ENCODE measurements around the gene LHFPL3.

Gene LHFPL3

GRCh38 chr7:104894726-104895521 lies 566.5 kb downstream of the LHFPL3 start:
- TF ChIP-seq MAX (IDR thresholded peaks at IDR 0.05) (no peak), CREB1 (IDR thresholded peaks at IDR 0.05; ENCODE audit: low read depth) (no peak), YY1 (IDR thresholded peaks at IDR 0.05; ENCODE audit: low read depth) (no peak), EP300 (IDR thresholded peaks at IDR 0.05; ENCODE audit: borderline replicate concordance) (no peak), EGR1 (IDR thresholded peaks at IDR 0.05) (no peak), TEAD4 (IDR thresholded peaks at IDR 0.05) (no peak), NFIC (IDR thresholded peaks at IDR 0.05) (no peak), REST (IDR thresholded peaks at IDR 0.05; ENCODE audit: low read depth) (no peak)

GRCh38 chr7:104895522-104896236 lies 567.3 kb downstream of the LHFPL3 start:
- no peak for TF ChIP-seq REST (IDR thresholded peaks at IDR 0.05; ENCODE audit: low read depth)
- no peak for TF ChIP-seq FOXM1 (IDR thresholded peaks at IDR 0.05; ENCODE audit: borderline replicate concordance, low read depth)
- no peak for TF ChIP-seq YY1 (IDR thresholded peaks at IDR 0.05; ENCODE audit: low read depth)
- TF ChIP-seq TCF12 (IDR thresholded peaks at IDR 0.05; ENCODE audit: low read depth), result no peak
- no peak for TF ChIP-seq TAF1 (IDR thresholded peaks at IDR 0.05; ENCODE audit: low read depth)
- no peak for TF ChIP-seq EGR1 (IDR thresholded peaks at IDR 0.05)
- TF ChIP-seq MAX (IDR thresholded peaks at IDR 0.05), result no peak
- TF ChIP-seq CEBPB (IDR thresholded peaks at IDR 0.05), result no peak

GRCh38 chr7:104898434-104898833 lies 570.0 kb downstream of the LHFPL3 start:
- TF ChIP-seq YY1 (IDR thresholded peaks at IDR 0.05; ENCODE audit: low read depth), result no peak
- TF ChIP-seq EP300 (IDR thresholded peaks at IDR 0.05; ENCODE audit: borderline replicate concordance), result no peak
- no peak for TF ChIP-seq REST (IDR thresholded peaks at IDR 0.05; ENCODE audit: low read depth)
- TF ChIP-seq TCF12 (IDR thresholded peaks at IDR 0.05; ENCODE audit: low read depth), result no peak
- TF ChIP-seq CEBPB (IDR thresholded peaks at IDR 0.05), result no peak
- no peak for TF ChIP-seq NFIC (IDR thresholded peaks at IDR 0.05)
- TF ChIP-seq USF1 (IDR thresholded peaks at IDR 0.05), result no peak
- no peak for TF ChIP-seq CREB1 (IDR thresholded peaks at IDR 0.05; ENCODE audit: low read depth)

DNA sequence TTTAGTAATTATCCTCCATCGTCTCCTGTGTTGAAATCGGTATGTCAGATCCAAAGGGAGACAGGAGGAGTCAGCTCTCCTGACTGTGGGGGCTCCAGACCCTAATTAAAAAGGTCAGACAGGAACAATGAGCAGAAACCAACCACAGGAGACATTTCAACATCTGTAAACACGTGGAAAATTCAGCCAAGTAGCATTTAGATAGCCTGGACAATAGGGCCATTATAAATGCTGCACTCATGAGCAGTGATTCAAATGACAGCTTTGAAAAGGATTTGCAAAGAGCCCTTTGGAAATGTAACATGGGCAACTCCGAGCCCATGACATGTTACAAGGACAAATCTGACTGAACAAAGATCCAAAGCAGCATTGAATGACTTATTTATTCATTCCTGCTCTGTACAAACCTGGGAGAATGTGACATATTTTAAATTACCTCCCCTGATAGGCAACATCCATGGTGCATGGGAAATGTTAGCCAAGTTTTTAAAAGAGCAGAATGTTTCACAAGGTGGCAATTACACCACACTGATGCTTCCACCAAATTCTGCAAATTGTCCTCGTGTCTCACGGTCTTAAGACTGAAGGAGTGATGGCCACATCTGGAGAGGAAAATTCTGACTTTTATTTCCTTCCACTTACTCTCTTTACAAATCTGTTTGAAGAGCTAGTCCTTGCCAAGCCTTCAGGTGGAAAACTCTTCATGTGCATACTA lies 572.3 kb downstream of the LHFPL3 start:
- TF ChIP-seq MAX (IDR thresholded peaks at IDR 0.05) (no peak), ZBTB7A (IDR thresholded peaks at IDR 0.05; ENCODE audit: low read depth) (no peak), REST (IDR thresholded peaks at IDR 0.05; ENCODE audit: low read depth) (no peak), EP300 (IDR thresholded peaks at IDR 0.05; ENCODE audit: borderline replicate concordance) (no peak), TEAD4 (IDR thresholded peaks at IDR 0.05) (no peak), NFIC (IDR thresholded peaks at IDR 0.05) (no peak), FOXM1 (IDR thresholded peaks at IDR 0.05; ENCODE audit: borderline replicate concordance, low read depth) (no peak), USF1 (IDR thresholded peaks at IDR 0.05) (no peak), TAF1 (IDR thresholded peaks at IDR 0.05; ENCODE audit: low read depth) (no peak), YY1 (IDR thresholded peaks at IDR 0.05; ENCODE audit: low read depth) (no peak), TCF12 (IDR thresholded peaks at IDR 0.05; ENCODE audit: low read depth) (no peak), CREB1 (IDR thresholded peaks at IDR 0.05; ENCODE audit: low read depth) (no peak), CEBPB (IDR thresholded peaks at IDR 0.05) (no peak), EGR1 (IDR thresholded peaks at IDR 0.05) (no peak), RAD21 (IDR thresholded peaks at IDR 0.05; ENCODE audit: low read depth) (no peak)

Data from Ishikawa (cell line).